ENCODE results near the gene GPR153. TPM values are rescaled to one million over a fixed set of nuclear protein-coding genes. Genes with fewer than 3 reads are reported as not detected.

Gene GPR153
- total and polyA plus RNA-seq, 2 donors (not counting 1 experiment from before 2014, with no cell fraction given) = 4.0 to 8.9 TPM

DNA sequence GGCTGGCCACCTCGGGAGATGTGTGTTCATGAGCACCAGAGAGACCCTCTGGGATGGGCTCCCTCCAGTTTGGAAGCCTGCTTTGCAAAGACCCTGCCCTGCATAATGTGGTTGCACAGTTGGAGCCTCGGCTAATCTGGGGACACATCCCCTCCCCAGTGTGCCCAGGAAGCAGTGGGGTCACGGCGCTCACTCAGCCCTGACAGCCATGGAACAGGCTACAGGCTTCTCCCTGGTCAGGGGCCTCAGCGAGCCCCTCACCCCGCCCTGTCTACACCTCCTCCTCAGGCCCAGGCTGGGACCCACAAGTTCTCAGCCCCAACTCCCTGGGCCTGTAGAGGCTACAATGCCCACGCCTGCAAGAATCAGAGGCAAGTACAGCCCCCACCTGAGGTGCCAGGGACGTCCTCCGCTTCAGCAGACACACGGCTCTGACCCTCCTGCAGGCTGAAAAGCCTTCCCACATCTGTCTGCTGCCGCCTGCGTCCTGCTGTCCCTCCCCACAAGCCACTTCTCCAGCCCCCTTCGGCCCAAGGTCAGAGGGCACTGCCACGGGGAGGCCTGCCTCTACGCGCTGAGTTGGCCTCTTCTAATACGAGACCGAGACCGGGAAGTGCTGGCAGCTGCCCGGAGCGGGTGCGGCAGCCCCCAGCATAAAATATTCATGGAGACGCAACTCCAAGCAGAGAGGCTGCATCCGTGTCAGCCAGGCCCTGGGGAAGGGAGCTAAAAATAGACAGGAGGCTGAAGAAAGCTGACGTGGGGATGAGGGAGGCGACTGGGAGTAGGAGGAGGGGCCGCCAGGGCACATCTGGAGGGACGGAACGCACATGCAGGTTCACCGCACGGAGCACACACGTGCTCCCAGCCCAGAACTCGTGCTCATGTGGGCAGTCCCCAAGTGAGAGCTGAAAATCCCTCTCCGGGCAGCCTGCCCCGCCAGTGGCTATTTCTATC lies 15.2 kb upstream of the GPR153 start:
- peak overlapping the region; percentile 77 for H3K9ac ChIP-seq (ENCODE audit: insufficient read depth, low read length)
- peak overlapping the region; percentile 83 for H2AFZ ChIP-seq (ENCODE audit: low read length)
- H3K36me3 ChIP-seq (ENCODE audit: control insufficient read depth, insufficient read depth, low read length) = peaks cover 4% of the 10 kb centered on the region
- peak; percentile 78 to 87 for DNase-seq (ENCODE audit: low read depth in 2 of 2)
- no peaks in the 10 kb centered on the region for H3K27me3 ChIP-seq (ENCODE audit: control insufficient read depth, insufficient read depth, low read length)
- TF ChIP-seq CTCF (conservative IDR thresholded peaks at IDR 0.05 in 1 of 2, IDR thresholded peaks at IDR 0.05 in 1 of 2; ENCODE audit: low read depth in 1 of 2, low read length in 2 of 2) (no peak), EZH2 (IDR thresholded peaks at IDR 0.05; ENCODE audit: low read length, missing control alignments) (no peak)
- H3K9me3 ChIP-seq (ENCODE audit: control insufficient read depth, insufficient read depth, low read depth, low read length) = no peaks in the 10 kb centered on the region
- H3K79me2 ChIP-seq (ENCODE audit: control insufficient read depth, insufficient read depth, low read length) = no peaks in the 10 kb centered on the region
- H3K27ac ChIP-seq (ENCODE audit: insufficient read depth, low read length) = peak overlapping the region; percentile 94
- peak overlapping the region in 3 of 4 experiments; percentile 8 to 26 (median 21) for H3K4me3 ChIP-seq (replicated peaks in 1 of 4; ENCODE audit: control extremely low read depth in 1 of 4, insufficient read depth in 1 of 4, low read depth in 3 of 4, low read length in 4 of 4)
- peak overlapping the region; percentile 87 for H3K4me2 ChIP-seq (ENCODE audit: extremely low read depth, insufficient read depth, low read length)
- no peaks in the 10 kb centered on the region for H4K20me1 ChIP-seq (ENCODE audit: control insufficient read depth, extremely low read depth, insufficient read depth, low read length)
- peaks cover 17% of the 10 kb centered on the region for H3K4me1 ChIP-seq (ENCODE audit: control insufficient read depth, extremely low read depth, insufficient read depth, low read length)

DNA sequence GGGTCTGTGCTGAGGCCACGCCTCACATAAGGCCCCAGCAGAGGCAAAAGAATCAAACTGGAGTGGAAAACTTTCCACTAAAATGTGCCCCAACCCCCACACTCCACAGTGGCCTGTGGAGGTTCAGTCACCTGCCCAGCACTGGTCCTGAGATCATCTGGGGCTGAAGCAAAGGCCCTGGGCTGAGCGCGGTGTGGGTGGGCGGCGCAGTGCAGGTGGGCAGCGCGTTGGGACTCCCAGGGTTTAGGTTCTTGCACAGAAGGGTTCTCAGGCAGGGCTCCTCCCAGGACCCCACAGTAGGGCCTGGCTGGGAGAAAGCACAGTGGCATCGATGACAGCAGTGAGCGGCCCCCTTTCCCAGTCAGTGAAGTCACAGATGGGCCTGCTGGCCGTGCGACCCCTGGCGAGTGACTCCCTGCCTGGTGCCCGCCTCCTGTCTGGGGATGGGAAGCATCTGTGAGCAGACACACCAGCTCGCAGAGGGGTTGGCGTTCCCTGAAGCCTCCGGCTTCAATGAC lies 13.8 kb upstream of the GPR153 start:
- H3K27ac ChIP-seq (ENCODE audit: insufficient read depth, low read length) = no peak overlapping the region
- no peaks in the 10 kb centered on the region for H3K79me2 ChIP-seq (ENCODE audit: control insufficient read depth, insufficient read depth, low read length)
- H3K4me1 ChIP-seq (ENCODE audit: control insufficient read depth, extremely low read depth, insufficient read depth, low read length) = peaks cover 23% of the 10 kb centered on the region
- no peaks in the 10 kb centered on the region for H4K20me1 ChIP-seq (ENCODE audit: control insufficient read depth, extremely low read depth, insufficient read depth, low read length)
- H3K9me3 ChIP-seq (ENCODE audit: control insufficient read depth, insufficient read depth, low read depth, low read length) = no peaks in the 10 kb centered on the region
- H3K36me3 ChIP-seq (ENCODE audit: control insufficient read depth, insufficient read depth, low read length) = peaks cover 2% of the 10 kb centered on the region
- no peaks in the 10 kb centered on the region for H3K27me3 ChIP-seq (ENCODE audit: control insufficient read depth, insufficient read depth, low read length)
- DNase-seq (ENCODE audit: low read depth in 2 of 2) = no peak
- no peak overlapping the region for H2AFZ ChIP-seq (ENCODE audit: low read length)
- H3K9ac ChIP-seq (ENCODE audit: insufficient read depth, low read length) = no peak overlapping the region
- H3K4me2 ChIP-seq (ENCODE audit: extremely low read depth, insufficient read depth, low read length) = no peak overlapping the region
- H3K4me3 ChIP-seq (replicated peaks in 1 of 4; ENCODE audit: control extremely low read depth in 1 of 4, insufficient read depth in 1 of 4, low read depth in 3 of 4, low read length in 4 of 4) = no peak overlapping the region
- TF ChIP-seq CTCF (conservative IDR thresholded peaks at IDR 0.05 in 1 of 2, IDR thresholded peaks at IDR 0.05 in 1 of 2; ENCODE audit: low read depth in 1 of 2, low read length in 2 of 2) (no peak), EZH2 (IDR thresholded peaks at IDR 0.05; ENCODE audit: low read length, missing control alignments) (no peak)

GRCh38 chr1:6274102-6274501 lies 13.2 kb upstream of the GPR153 start:
- H3K4me3 ChIP-seq (replicated peaks in 1 of 4; ENCODE audit: control extremely low read depth in 1 of 4, insufficient read depth in 1 of 4, low read depth in 3 of 4, low read length in 4 of 4) = no peak overlapping the region
- H3K27me3 ChIP-seq (ENCODE audit: control insufficient read depth, insufficient read depth, low read length) = no peaks in the 10 kb centered on the region
- H3K4me1 ChIP-seq (ENCODE audit: control insufficient read depth, extremely low read depth, insufficient read depth, low read length) = peaks cover 23% of the 10 kb centered on the region
- no peaks in the 10 kb centered on the region for H3K9me3 ChIP-seq (ENCODE audit: control insufficient read depth, insufficient read depth, low read depth, low read length)
- no peak for DNase-seq (ENCODE audit: low read depth in 2 of 2)
- no peak overlapping the region for H3K4me2 ChIP-seq (ENCODE audit: extremely low read depth, insufficient read depth, low read length)
- no peaks in the 10 kb centered on the region for H3K79me2 ChIP-seq (ENCODE audit: control insufficient read depth, insufficient read depth, low read length)
- H4K20me1 ChIP-seq (ENCODE audit: control insufficient read depth, extremely low read depth, insufficient read depth, low read length) = no peaks in the 10 kb centered on the region
- H3K9ac ChIP-seq (ENCODE audit: insufficient read depth, low read length) = no peak overlapping the region
- H2AFZ ChIP-seq (ENCODE audit: low read length) = no peak overlapping the region
- H3K27ac ChIP-seq (ENCODE audit: insufficient read depth, low read length) = no peak overlapping the region
- TF ChIP-seq EZH2 (IDR thresholded peaks at IDR 0.05; ENCODE audit: low read length, missing control alignments) (no peak), CTCF (conservative IDR thresholded peaks at IDR 0.05 in 1 of 2, IDR thresholded peaks at IDR 0.05 in 1 of 2; ENCODE audit: low read depth in 1 of 2, low read length in 2 of 2) (no peak)
- peaks cover 2% of the 10 kb centered on the region for H3K36me3 ChIP-seq (ENCODE audit: control insufficient read depth, insufficient read depth, low read length)
